Heart right ventricle (tissue), 16 donors: Measurements from ENCODE around the gene PTPRE. TPM values are rescaled to one million over a fixed set of nuclear protein-coding genes. Genes with fewer than 3 reads are reported as not detected.

ENCODE experiments used
- ATAC-seq, 8 donors: fragments of 200-7000 bp; cut with Tn5 transposase; one replicate each; pipeline ENCODE4 v1.9.1; 2020; ENCODE audit warnings: mild to moderate bottlenecking in 8 of 8, moderate library complexity in 8 of 8, moderate number of reproducible peaks in 1 of 8
- DNase-seq, 2 donors: peaks; one replicate each; pipeline ENCODE4 v3.0.0-alpha.2; 2020
- H3K27ac ChIP-seq, 10 donors: fragments of 200-600 bp; sonication (generic) in 2 of 10; one replicate each; pipeline versions ENCODE4 v1.5.0 to v1.8.0; 2020 to 2022; ENCODE audit warnings: mild to moderate bottlenecking in 3 of 10
- H3K27me3 ChIP-seq, 7 donors: fragments of 200-600 bp; one replicate each; pipeline ENCODE4 v1.8.0; 2021 to 2022; ENCODE audit warnings: mild to moderate bottlenecking in 2 of 7
- H3K36me3 ChIP-seq, 9 donors: fragments of 200-600 bp; sonication (generic) in 1 of 9; one replicate each; pipeline versions ENCODE4 v1.5.0 to v1.8.0; 2020 to 2022; ENCODE audit warnings: mild to moderate bottlenecking in 2 of 9
- H3K4me1 ChIP-seq, 9 donors: fragments of 200-600 bp; sonication (generic) in 1 of 9; one replicate each; pipeline versions ENCODE4 v1.5.0 to v1.8.0; 2020 to 2022; ENCODE audit warnings: mild to moderate bottlenecking in 4 of 9
- H3K4me3 ChIP-seq, 10 donors: fragments of 200-600 bp; sonication (generic) in 2 of 10; one replicate each; pipeline versions ENCODE4 v1.5.0 to v1.8.0; 2020 to 2022; ENCODE audit warnings: mild to moderate bottlenecking in 7 of 10, moderate library complexity in 2 of 10
- H3K9me3 ChIP-seq, 11 donors: fragments of 200-600 bp in 10 of 11; sonication (generic) in 2 of 11; one replicate each; pipeline versions ENCODE4 v1.5.0 to v1.8.0; 2013 to 2022; ENCODE audit warnings: mild to moderate bottlenecking in 2 of 11, control low read depth in 1 of 11, moderate library complexity in 1 of 11
- WGBS, 2 donors: extraction: QIAGEN DNeasy Blood & Tissue Kit; methylation state at CpG; one replicate each; pipeline ENCODE4 v1.1.7; 2013; ENCODE audit warnings: inconsistent platforms in 1 of 2; 5-methylcytosine and 5-hydroxymethylcytosine counted together
- intact Hi-C, 10 donors: fragments of 100-400 bp; cut with DNase I; formaldehyde crosslinking; loops; one replicate each; pipeline versions ENCODE4 v1.11.1 to v1.14.2; 2022
- polyA plus RNA-seq, 2 donors: library from polyadenylated mRNA; stranded (reverse); fragments of 200-250 nt; gene quantifications; one replicate each; pipeline ENCODE4 v1.2.3, GENCODE V29; 2013
- total RNA-seq, 10 donors: library from RNA; stranded (reverse); fragmentation: NEBNext Ultra II Directional in 3 of 10; extraction: Animal tissue kit (Norgen Biotek cat#: 25700) in 3 of 10; gene quantifications; one replicate each; pipeline versions ENCODE4 v1.2.1 to v1.2.4, GENCODE V29; 2021 to 2023
- TF ChIP-seq, protein P1 (sequence below), 9 donors: fragments of 200-600 bp; sonication (generic) in 2 of 9; IDR thresholded peaks; one replicate each; pipeline versions ENCODE4 v1.5.0 to v1.8.0; 2021 to 2022; ENCODE audit warnings: antibody characterized with exemption in 9 of 9, mild to moderate bottlenecking in 5 of 9, moderate library complexity in 1 of 9
- donor health status: Arrhythmogenic right ventricular cardiomyopathy.
- donor health status: ischemic (EF 13 %, LVEDD 7.1; RV severe dilation, severe dysfunction).
- donor health status: healthy with polysubstance abuse.
- donor health status: DM: no; HTN: yes; CAD: no.
- donor health status: DM: no; HTN: no; CAD: no.
- donor health status: ischemic (EF 25% LVEDD 6.9; RV normal size, moderate dysfunction).
- donor health status: ischemic (EF 25% LVEDD 5.7; RV mildly dilated, moderate dysfunction).
- donor health status: healthy.
- donor health status: DM: yes; HTN: yes; CAD: no.
- donor health status: Ischemic cardiomyopathy.
- donor health status: ischemic (EF 35%, LVEDD 5.7; RV mildly dilated, moderate dysfunction).
- donor health status: nonischemic (EF 11% LVEDD 7.7; RV severe dilation, severe dysfunction).
- donor health status: DM: yes; HTN: yes; CAD: no.
- donor health status: PGD.
- donor health status: ischemic (EF 29% LVEDD 5.4; RV normal size, mild dysfunction).
- donor health status: nonischemic (EF 23%, LVEDD 6.1; RV moderate dilation, normal function).

Gene PTPRE
- total and polyA plus RNA-seq, 12 donors = 6.1 to 42.8 (median 22.1) TPM

DNA sequence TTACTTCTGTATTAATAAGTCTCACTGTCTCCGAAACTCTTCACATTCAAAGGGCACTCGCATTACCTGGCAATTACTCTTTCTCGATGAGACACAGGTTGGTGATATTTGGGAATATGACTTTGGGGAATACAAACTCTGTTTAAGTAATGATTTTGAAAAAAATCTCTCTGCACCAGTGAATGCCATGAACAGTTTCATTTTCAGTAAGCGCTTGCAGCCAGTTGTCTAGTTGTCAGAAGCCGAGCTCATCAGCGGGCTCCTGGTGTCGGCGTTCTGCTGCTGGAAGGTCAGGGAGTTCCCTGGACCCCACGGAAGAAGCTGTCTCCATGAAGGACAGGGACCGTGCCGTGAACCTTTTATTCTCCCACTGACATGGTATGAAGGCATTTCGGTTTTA, 57.7 kb downstream of the PTPRE start:
- intact Hi-C loops = no loop called here
- ATAC-seq (no peak), DNase-seq (no peak)
- H3K36me3 ChIP-seq = peaks cover 0 to 3% (median 0%) of the 10 kb centered on the region in 9 donors
- H3K4me3 ChIP-seq = no peak overlapping the region
- H3K9me3 ChIP-seq = no peaks in the 10 kb centered on the region
- no peak overlapping the region for H3K27ac ChIP-seq
- H3K27me3 ChIP-seq = no peaks in the 10 kb centered on the region
- peaks cover 4 to 32% (median 17%) of the 10 kb centered on the region in 9 donors for H3K4me1 ChIP-seq
- TF ChIP-seq, protein P1, sequence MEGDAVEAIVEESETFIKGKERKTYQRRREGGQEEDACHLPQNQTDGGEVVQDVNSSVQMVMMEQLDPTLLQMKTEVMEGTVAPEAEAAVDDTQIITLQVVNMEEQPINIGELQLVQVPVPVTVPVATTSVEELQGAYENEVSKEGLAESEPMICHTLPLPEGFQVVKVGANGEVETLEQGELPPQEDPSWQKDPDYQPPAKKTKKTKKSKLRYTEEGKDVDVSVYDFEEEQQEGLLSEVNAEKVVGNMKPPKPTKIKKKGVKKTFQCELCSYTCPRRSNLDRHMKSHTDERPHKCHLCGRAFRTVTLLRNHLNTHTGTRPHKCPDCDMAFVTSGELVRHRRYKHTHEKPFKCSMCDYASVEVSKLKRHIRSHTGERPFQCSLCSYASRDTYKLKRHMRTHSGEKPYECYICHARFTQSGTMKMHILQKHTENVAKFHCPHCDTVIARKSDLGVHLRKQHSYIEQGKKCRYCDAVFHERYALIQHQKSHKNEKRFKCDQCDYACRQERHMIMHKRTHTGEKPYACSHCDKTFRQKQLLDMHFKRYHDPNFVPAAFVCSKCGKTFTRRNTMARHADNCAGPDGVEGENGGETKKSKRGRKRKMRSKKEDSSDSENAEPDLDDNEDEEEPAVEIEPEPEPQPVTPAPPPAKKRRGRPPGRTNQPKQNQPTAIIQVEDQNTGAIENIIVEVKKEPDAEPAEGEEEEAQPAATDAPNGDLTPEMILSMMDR (IDR thresholded peaks at IDR 0.05) = no peak
- 79 to 82% methylated on average over 12 of the region's 12 CpGs for WGBS, 2 donors

- H3K9me3 ChIP-seq = no peaks in the 10 kb centered on the region
- TF ChIP-seq, protein P1 (IDR thresholded peaks at IDR 0.05) = no peak
- peaks cover 4 to 41% (median 18%) of the 10 kb centered on the region in 9 donors for H3K4me1 ChIP-seq
- ATAC-seq = no peak
- H3K36me3 ChIP-seq = peaks cover 0 to 3% (median 0%) of the 10 kb centered on the region in 9 donors
- DNase-seq = no peak
- no peak overlapping the region for H3K27ac ChIP-seq
- no peak overlapping the region for H3K4me3 ChIP-seq
- H3K27me3 ChIP-seq = no peaks in the 10 kb centered on the region
- intact Hi-C loops = no loop called here
- 88 to 91% methylated on average over 5 of the region's 5 CpGs for WGBS, 2 donors
Measured at GRCh38 chr10:127966875-127967274, 60.0 kb downstream of the PTPRE start.

DNA sequence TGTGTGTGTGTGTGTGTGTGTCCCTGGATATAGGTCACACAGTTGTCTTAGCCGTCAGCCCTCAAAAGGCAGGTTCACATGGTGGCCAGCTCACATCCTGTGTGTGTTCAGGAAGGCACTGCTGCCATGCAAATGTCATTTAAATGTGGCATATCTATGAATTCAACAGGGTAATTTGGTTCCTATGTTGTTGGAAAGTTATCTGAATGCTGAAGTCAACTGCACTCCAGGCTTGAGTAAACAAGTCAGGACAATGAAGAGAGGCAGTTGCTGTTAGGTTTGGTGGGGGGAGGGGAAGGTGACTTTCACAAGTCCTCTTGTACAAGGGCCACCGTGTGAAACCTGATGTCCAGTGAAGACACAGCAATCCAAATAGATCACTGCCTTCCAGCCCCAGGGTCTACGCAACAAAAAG, 61.1 kb downstream of the PTPRE start:
- TF ChIP-seq, protein P1 (IDR thresholded peaks at IDR 0.05) = no peak
- Histone ChIP-seq H3K27me3 (no peaks in the 10 kb centered on the region), H3K9me3 (no peaks in the 10 kb centered on the region), H3K27ac (peak overlapping the region in 9 of 10 donors; percentile 33 to 83 (median 76)), H3K4me1 (peaks cover 4 to 41% (median 20%) of the 10 kb centered on the region in 9 donors), H3K4me3 (no peak overlapping the region), H3K36me3 (peaks cover 0 to 3% (median 0%) of the 10 kb centered on the region in 9 donors)
- 70 to 77% methylated on average over 3 of the region's 3 CpGs for WGBS, 2 donors
- DNase-seq (no peak), ATAC-seq (peak in 3 of 8 donors; percentile 15 to 43 (median 39))
- intact Hi-C loops = no loop called here

DNA sequence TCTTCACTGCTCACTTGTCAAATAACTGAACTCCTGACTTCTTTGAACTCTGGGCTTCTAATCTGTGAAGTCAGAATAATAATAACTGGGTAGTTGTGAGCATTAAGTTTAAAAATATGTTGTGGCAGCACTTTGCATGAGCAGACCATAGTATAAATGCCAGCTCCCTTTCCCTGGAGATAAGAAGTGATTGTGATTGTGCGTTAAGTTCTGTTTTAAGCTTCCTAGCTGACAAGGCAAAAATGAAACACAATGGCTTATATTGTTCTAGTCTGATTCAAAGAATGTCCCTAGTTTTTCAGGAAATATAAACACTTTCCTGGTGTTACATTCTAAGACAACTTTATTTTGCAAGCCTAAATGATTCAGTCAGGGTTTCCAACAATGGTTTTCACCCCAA, 61.8 kb downstream of the PTPRE start:
- 17 to 23% methylated on average over 1 of the region's 1 CpG for WGBS, 2 donors
- intact Hi-C loops = no loop called here
- TF ChIP-seq, protein P1 (IDR thresholded peaks at IDR 0.05) = no peak
- Histone ChIP-seq H3K36me3 (peaks cover 0 to 3% (median 0%) of the 10 kb centered on the region in 9 donors), H3K27ac (peak overlapping the region in 9 of 10 donors; percentile 33 to 83 (median 76)), H3K9me3 (no peaks in the 10 kb centered on the region), H3K4me1 (peaks cover 4 to 43% (median 22%) of the 10 kb centered on the region in 9 donors), H3K4me3 (no peak overlapping the region), H3K27me3 (no peaks in the 10 kb centered on the region)
- peak in 7 of 8 donors; percentile 36 to 84 (median 68) for ATAC-seq
- DNase-seq = no peak
